Activated CD4-positive, alpha-beta T cell treated with anti-CD3 and anti-CD28 coated beads for 24 hours (primary cell): ENCODE results near the gene FEZF2.

Experiments
- DNase-seq, 2 donors: peaks; one replicate each; pipeline ENCODE4 v3.0.0-alpha.2; 2020; ENCODE audit warnings: low read depth in 2 of 2

FEZF2 gene

GRCh38 chr3:62373215-62373614 lies at the start of gene FEZF2:
Gene FEZF2, minus strand, starts transcription at chr3:62373550. Its CDS starts 682 bp downstream, at chr3:62372868.
- no peak for DNase-seq

GRCh38 chr3:62421207-62421606 lies 47.9 kb upstream of the FEZF2 start:
- no peak for DNase-seq

- no peak for DNase-seq
These were observed 42.8 kb upstream of the FEZF2 start for GRCh38 chr3:62416144-62416543.

GRCh38 chr3:62415312-62415801 lies 42.0 kb upstream of the FEZF2 start:
- DNase-seq, result no peak

- no peak for DNase-seq
These were observed 41.4 kb upstream of the FEZF2 start for GRCh38 chr3:62414786-62415185.

- DNase-seq, result no peak
These were observed 40.3 kb upstream of the FEZF2 start for GRCh38 chr3:62413687-62414086.

GRCh38 chr3:62406945-62407344 lies 33.6 kb upstream of the FEZF2 start:
- no peak for DNase-seq

- DNase-seq, result no peak
These were observed 32.2 kb upstream of the FEZF2 start for GRCh38 chr3:62405566-62405965.

- no peak for DNase-seq
These were observed 31.8 kb upstream of the FEZF2 start for GRCh38 chr3:62405135-62405534.

GRCh38 chr3:62404321-62404720 lies 31.0 kb upstream of the FEZF2 start:
- no peak for DNase-seq

GRCh38 chr3:62403765-62404164 lies 30.4 kb upstream of the FEZF2 start:
- DNase-seq, result no peak

- no peak for DNase-seq
These were observed 19.4 kb upstream of the FEZF2 start for GRCh38 chr3:62392626-62393292.

GRCh38 chr3:62387251-62387650 lies 13.9 kb upstream of the FEZF2 start:
- DNase-seq, result no peak

- no peak for DNase-seq
These were observed 6.0 kb upstream of the FEZF2 start for GRCh38 chr3:62379321-62379798.

GRCh38 chr3:62378921-62379320 lies 5.6 kb upstream of the FEZF2 start:
- no peak for DNase-seq

- no peak for DNase-seq
These were observed 5.0 kb upstream of the FEZF2 start for GRCh38 chr3:62378311-62378789.

- DNase-seq, result no peak
These were observed 3.8 kb upstream of the FEZF2 start for GRCh38 chr3:62376906-62377877.

- no peak for DNase-seq
These were observed 3.0 kb upstream of the FEZF2 start for GRCh38 chr3:62376454-62376720.

- no peak for DNase-seq
These were observed 2.5 kb upstream of the FEZF2 start for GRCh38 chr3:62375655-62376453.

- DNase-seq, result no peak
These were observed 1.2 kb upstream of the FEZF2 start for GRCh38 chr3:62374341-62375218.
